GM21825 (cell line): ENCODE measurements around the gene CCDC183.
"Not testable (repeated sequence)": the region's sequence is repeated elsewhere in the genome, so short reads cannot be mapped to it uniquely, and the experiment has no call there.

Experiments
- ATAC-seq: cut with Tn5 transposase; IDR thresholded peaks from one replicate; pipeline ENCODE4 v1.9.1; 2021; ENCODE audit warnings: mild to moderate bottlenecking, moderate library complexity; ENCODE audit not compliant: unreplicated experiment

CCDC183 gene

DNA sequence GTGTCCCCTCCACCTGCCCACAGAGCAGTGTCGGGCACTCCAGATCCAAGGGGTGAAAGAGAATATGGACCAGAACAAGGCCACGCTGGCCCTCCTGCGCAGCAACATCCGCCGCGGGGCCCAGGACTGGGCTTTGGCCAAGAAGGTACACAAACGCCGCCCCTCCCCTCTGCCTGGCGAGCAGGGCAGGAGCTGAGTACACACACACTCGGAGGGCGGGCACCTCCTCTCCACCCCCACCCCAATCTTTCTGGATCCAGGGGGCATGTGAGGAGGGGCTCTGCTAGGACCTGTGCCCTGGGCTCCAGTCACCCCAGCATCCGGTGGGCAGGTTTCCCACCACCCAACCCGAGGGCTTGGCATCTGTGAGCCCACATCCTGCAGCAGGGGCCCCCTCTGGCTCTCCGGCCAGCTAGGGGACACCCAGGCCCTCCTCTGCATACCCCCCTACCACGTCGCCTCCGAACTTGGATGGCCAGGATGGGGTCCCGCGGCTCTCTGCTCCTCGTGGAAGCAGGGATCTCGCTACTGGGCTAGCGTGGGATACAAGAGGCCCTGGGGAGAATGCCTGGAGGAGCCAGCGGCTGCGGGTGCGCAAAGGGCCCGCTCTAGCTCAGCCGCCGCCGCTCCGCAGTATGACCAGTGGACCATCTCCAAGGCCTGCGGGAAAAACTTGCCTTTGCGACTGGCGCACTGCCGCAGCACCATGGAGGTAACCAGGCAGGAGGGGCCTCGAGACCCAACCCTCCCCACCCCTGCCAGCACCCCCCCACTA lies 3.1 kb downstream of the CCDC183 start:
- ATAC-seq = no peak

DNA sequence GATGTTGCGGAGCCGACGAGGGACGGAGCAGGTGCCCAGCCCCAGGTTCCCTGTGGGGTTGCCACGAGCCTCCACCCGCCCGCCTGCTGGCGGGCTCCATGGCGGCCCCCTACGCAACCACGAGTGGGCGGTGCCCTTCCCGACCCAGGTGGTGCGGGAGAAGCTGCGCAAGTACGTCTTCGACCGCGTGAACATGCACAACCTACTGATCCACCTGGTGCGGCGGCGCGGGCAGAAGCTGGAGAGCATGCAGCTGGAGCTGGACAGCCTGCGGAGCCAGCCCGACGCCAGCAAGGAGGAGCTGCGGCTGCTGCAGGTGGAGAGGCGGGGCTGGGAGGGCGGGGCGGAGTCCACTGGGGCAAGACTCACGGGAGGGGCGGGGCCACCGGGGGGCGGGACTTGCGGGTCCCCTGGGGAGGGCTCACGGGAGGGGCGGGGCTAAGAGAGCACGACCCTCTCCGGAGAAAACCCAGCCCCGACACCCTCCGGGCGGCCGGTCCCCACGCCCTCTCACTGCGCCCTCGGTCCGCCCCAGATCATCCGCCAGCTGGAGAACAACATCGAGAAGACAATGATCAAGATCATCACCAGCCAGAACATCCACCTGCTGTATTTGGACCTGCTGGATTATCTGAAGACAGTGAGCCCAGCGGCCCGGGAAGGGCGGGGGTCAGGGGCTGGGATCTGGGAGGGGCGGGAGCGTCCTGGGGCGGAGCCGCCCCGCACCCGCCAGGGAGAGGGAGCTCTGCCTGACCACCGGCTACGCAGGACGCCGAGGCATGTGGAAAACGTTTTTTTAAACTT lies 3.9 kb downstream of the CCDC183 start:
- ATAC-seq = no peak

DNA sequence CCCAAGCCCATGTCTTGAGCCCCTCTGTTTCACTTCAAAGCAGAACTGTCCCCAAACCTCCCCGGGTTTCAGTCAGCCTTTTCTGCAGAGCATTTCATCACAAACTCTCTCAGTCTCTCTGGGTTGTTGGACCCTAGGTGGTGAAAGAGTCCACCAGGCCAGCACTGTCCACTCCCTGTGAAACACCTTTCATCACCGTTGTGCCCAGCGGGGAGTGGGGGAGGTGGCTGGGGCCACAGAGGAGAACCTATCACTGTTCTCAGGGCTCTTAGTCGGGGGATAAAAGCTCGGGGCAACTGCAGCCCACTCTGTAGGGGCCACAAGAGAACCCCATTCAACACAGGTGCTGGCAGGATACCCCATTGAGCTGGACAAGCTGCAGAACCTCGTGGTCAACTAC lies 6.2 kb downstream of the CCDC183 start:
- ATAC-seq = no peak

DNA sequence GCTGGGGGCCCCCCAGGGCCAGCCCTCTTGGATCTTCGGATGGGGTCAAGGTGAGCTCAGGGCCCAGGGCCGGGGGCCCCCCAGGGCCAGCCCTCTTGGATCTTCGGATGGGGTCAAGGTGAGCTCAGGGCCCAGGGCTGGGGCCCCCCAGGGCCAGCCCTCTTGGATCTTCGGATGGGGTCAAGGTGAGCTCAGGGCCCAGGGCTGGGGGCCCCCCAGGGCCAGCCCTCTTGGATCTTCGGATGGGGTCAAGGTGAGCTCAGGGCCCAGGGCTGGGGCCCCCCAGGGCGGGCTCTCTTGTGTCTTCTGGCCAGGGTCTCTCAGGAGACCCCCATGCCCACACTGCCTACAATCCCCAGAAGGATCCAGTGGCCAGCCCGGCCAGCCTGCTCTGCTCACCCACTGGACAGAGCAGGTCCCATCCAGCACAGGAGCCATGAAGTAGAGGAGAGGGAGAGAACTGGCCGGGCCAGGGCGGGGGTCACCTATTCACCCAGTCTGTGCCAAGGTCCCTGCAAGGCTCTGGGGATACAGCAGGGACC lies 6.9 kb downstream of the CCDC183 start:
- not testable (repeated sequence) for ATAC-seq

DNA sequence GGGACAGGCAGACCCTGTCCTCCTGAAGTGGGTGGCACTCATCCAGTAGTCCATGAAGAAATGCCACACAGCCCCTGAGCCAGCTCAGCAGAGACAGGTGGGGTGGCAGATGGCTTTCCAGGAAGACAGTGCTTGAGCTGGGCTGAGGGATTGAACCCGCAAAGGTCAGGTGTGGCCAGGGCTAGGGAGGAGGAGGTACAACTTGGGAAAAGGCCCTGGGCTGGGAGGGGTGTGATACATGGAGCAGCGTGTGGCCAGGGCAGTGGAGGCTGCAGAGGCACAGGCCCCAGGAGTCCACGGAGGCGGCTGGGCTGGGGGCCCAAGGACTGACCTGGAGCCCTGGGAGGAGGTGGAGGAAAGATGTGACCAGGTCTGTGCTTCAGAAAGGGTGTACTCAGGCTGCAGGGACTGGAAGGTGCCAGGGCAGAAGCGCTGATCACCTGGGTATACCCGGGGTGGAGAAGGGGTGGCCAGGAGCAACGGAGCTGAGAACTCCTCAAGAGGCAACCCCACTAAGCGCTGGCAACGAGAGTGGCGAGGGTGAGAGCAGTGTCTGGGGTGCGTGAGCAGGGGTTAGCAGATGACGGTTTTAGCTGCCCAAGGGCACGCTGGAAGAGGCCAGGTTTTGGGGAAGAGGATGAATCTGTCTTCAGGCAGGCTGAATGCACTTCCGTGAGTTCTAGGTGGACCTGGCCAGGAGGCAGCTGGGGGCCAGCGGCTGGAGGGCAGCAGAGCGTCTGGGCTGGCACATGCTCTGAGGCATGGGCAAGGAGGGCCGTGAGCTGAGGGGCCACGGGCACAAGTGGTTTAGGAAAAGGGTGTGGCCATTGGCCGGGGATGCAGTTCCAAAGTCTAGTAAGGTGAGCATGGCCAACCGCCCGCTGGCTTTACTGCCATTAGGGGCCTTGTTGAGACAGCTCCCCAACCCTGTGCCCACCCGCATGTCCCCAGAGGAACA lies 7.7 kb downstream of the CCDC183 start:
- no peak for ATAC-seq

DNA sequence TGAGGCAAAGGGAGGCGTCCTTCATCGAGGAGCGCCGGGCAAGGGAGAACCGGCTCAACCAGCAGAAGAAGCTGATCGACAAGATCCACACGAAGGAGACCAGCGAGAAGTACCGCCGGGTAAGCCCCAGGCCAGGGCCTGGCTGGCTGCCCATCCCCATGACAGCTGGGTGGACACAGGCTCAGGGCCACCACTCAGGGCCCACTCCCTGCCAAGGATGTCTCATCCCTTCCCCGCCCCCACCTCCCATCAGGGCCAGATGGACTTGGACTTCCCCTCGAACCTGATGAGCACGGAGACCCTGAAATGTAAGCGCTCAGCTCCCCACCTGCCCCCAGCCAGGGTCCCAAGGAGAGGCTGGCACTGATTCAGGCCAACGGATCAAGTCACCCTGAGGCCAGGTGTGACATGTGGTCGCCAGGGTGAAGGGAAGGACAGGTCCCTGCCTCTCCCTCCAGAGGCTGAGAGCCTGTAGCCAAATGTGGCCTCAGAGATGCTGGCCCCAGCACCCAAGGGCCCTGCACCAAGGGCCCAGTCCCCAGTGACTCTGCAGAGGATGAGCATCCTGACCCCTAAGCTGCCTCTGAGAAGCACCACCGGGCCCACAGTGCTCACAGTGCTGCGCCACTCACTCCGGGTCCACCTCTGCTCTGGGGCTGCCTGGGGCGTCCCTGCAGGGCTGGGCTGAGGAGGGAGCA lies 8.5 kb downstream of the CCDC183 start:
- ATAC-seq = no peak

DNA sequence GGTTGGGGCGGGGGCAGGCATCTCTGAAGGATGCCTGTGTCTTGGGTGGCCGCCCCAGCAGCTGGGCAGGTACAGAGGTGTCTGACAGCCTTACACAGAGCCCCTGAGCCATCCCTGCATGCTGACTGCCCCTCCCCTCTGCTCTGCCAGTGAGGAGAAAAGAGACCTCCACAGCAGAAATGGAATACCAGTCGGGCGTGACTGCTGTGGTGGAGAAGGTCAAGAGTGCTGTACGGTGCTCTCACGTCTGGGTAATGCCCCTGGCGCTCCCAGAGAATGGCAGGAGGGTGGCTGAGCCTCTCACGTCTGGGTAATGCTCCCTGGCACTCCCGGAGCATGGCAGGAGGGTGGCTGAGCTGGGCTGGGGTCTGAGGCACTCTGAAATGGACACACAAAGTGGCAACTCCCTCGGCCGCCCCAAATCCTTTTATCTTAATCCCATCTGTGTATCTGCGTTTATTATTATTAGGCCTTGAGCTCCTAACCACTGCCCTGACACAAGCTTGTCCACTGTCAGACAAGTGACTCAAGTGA lies 9.1 kb downstream of the CCDC183 start:
- ATAC-seq = no peak

DNA sequence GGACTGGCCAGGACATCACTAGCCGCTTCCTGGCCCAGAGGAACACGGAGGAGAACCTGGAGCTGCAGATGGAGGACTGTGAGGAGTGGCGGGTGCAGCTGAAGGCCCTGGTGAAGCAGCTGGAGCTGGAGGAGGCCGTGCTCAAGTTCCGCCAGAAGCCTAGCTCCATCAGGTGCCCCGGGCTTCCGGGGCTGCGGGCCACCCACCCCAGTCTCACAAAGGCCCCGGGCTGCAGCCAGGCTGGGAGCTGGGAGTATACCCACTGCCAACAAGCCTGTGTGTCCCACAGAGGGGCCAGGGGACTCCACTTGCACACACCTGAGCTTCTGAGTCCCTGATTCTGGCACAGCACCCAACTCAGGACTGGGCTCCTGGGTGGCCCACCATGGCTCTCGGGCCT lies 9.9 kb downstream of the CCDC183 start:
- ATAC-seq = no peak

DNA sequence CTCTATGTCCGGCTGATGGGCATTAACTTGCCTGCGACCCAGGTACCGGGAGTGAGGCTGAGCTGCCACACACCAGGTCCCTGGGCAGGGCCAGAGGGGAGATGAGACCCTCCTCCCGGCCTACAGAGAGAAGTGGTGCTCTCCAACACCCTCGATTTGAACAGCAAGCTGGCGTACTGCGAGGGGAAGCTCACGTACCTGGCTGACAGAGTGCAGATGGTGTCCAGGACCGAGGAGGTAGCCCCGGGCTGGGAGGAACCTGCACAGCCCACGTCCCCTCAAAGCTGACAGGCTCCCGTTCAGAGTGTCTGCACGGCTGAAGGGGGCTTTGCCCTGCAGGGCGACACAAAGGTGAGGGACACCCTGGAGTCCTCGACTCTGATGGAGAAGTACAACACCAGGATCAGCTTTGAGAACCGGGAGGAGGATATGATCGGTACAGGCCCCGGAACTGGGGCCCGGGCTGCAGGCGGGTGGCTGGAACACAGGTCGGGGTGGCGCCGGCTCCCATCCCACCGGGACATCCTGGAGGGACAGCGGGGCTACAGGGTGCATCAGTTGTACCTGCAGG lies 10.6 kb downstream of the CCDC183 start:
- no peak for ATAC-seq

DNA sequence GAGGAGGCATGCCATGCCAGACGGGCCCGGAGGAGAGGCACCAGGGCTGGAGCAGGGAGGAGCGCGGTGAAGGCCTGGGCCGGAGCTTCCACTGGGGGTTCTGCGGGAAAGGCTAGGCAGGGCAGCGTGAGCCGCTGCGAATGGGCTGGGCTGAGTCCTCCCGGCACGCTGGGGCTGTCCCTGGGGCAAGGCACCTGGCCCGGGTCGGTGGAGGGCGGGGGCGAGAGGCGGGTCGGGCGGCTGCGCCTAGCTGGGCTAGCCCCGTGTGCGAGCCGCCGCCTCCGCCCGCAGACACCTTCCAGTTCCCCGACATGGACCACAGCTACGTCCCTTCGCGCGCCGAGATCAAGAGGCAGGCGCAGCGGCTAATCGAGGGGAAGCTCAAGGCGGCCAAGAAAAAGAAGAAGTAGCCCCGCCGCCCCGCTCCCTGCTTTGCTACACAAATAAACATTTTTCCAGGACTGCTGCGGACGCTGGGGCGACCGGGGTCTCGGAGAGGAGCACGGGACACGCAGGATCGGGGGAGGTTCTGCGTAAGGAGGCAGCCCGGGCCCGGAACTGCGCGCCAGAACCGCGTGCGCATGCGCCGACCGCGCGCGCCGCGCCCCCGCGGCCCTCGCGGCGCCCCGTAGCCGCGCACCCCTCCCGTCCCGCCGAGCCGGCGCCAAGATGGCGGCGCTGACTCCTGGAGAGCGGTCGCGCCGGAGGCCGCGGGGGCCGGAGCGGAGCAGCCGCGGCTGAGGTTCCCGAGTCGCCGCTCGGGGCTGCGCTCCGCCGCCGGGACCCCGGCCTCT lies 11.3 kb downstream of the CCDC183 start, which contains the start of gene RABL6:
TSS of gene RABL6 (plus strand) at position 668 of the 794 bp plus-strand sequence. CDS start 249 bp downstream, outside the sequence.
- peak; percentile 53 for ATAC-seq

DNA sequence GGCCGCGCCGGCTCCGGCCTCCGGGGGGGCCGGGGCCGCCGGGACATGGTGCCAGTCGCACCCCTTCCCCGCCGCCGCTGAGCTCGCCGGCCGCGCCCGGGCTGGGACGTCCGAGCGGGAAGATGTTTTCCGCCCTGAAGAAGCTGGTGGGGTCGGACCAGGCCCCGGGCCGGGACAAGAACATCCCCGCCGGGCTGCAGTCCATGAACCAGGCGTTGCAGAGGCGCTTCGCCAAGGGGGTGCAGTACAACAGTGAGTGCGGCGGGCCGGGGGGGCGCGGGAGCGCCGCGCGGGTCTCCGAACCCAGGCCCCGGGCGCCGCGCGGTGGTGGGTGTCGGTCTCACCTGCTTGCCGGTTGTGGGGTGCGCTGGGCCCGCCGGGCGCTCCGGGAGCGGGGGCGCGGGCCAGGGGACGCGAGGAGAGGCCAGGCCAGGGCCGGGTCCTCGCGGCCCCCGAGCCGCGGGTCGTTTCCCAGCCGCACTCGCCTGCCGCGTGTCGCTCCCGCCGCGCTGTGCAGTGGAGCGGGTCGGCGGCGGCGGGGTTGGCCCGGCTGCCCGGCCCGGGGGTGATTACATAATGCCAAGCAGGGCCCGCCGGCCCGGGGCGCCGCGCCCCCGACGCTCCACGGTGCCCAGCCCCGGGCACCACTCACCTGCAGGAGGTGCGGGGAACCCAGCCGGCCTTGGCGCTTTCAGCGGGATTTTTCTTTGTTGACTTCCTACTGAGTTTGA lies 12.1 kb downstream of the CCDC183 start:
- peak; percentile 31 for ATAC-seq

DNA sequence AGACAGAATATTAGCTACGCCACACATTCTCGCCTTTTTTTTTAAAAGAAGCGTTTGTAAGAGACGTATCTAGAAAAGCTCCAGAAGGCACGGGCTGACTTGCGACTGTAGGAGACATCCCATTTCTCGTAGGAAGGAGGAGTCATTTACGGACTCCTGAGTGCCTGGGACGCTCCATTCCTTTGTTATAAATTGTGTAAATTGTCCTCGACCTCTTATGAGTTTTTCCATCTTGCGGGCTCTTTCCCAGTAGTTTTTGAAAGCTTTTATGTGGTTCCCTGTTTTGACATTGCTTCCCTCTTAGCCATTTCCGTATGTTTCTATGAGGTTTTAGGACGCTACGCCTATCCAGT lies 12.6 kb downstream of the CCDC183 start:
- no peak for ATAC-seq

DNA sequence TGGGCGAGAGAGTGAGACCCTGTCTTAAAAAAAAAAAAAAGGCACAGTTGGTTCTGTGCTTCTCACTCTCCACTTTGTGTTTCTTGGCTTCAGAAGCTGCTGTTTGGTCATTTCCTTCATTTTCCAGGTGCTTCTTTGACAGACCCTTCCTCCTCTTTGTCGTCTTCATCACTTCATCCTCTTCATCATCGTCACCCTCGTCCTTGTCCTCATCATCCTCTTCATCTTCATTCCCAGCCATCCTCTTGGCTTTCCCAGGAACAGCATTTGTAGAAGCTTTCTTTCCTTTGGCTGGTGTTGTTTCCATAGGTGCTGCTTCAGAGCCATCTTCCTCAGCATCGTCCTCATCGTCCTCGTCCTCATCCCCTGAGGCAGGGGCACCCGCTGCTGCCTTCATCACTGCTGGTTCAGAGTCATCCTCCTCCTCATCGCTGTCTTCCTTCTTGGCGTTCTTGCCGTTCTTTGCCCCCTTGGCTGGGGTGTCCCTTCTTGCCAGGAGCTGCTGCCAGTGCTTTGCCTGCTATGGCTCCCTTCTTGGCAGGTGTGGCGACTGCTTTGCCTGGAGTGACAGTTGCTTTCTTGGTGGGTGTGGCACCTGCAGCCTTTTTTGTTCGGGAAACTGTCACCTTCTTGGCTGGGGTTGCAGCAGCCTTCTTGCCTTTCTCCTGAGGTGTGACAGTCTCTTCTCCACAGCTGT lies 18.7 kb downstream of the CCDC183 start:
- no peak for ATAC-seq

DNA sequence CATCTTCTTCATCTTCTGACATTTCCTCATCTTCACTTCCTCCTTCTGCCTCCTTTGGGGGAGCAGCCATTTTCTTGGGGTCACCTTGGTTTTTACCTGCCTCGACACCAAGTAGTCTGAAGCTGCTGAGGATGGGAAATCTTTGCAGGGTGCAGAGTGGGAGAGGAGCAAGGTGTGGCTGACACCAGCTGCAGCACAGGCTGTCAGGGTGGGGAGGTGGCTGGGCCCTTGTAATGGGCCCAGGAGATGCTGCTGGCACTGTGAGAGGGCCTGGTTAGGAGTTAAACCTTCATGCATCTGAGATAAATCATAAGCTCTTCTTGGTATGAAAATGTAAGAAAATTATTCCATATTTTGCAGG lies 19.3 kb downstream of the CCDC183 start:
- ATAC-seq = no peak

DNA sequence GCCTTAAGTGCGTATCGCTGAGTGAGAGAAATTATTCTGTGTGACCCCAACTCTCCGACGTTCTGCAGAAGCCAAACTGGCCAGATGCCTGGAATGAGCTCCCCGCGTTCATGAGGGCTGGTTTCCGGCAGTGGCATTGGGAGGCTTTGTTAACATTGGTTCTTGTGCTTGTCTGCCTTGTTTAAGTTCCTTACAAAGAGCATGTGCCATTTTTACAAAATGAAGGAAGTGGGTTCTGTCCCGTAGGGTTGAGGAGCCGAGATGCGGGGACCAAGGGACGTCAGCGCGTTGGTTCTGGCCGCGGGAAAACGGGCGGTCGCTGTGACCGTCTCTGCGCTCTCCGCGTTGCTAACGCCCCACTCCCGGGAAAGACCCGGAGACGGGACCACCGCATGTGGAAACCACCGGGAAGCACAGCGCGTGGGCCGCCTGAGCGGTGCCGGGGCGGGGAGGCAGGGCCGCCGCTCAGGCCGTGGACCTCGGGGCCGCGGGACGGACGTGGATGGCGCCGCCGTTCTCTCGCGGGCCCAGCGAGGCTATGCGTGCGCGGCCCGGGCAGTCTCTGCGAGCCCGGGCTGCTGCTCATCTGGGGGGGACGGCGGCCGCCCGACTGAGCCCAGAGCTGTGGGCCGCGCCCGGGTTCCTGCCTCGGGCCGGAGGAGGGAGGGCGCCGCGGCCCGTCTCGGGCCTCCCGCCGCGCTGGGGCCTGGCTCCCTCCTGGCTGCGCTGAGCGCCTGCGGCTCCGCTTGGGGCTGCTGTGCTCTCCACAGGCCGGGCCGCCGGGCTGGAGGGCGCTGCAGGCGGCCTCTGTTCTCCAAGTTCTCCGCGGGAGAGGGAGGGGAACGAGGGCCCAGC lies 25.1 kb downstream of the CCDC183 start:
- no peak for ATAC-seq

DNA sequence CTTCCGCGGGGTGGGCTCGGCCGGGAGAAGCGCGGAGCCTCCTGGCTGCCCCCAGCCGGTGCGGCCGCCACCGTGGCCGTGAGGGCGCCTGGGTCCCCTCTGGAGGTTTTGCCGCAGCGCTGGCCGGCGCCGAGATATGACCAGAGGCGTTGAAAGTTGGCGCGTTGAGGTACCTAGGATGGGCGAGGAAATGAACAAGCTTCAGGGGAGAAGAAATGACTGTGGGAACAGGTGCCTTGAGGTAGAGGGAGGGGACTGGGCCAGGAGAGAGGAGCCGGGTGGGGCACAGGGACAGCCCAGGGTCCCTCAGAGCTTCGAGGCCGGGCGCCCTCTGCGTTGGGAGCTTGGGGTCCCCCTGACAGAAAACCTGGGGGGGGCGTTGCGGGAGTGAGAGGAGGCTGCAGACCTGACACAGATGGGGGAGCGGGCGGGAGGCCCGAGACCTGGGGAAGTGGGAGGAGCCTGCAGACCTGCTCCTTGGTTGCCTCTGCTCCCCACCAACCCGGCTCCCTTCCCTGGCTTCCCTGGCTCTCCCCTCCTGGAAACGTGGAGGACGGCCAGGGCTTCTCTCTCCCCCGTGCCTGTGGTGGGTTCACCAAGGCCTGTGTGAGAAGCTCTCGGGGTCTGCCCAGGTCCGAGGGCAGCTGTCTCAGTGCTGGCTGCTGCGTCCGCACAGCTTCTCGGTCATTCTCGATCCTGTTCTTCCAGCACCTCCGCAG lies 25.8 kb downstream of the CCDC183 start:
- ATAC-seq = no peak
